Neural cell (in vitro differentiated cells): Measurements from ENCODE around the gene MAP2K1. TPM values are rescaled to one million over a fixed set of nuclear protein-coding genes. Genes with fewer than 3 reads are reported as not detected.

Source experiments
- H2AFZ ChIP-seq: fragments of 200-600, 300-800 bp; sonication (generic), shearing (Covaris generic); 2 replicates; pipeline ENCODE4 v1.6.0; 2014; ENCODE audit warnings: low read depth, mild to moderate bottlenecking, antibody characterized with exemption, low read length, moderate library complexity
- H3F3A ChIP-seq: fragments of 200-600 bp; shearing (Covaris generic); 2 replicates; pipeline ENCODE4 v1.6.1; 2016; ENCODE audit warnings: mild to moderate bottlenecking, moderate library complexity, mixed read lengths, antibody characterized with exemption, low read length; ENCODE audit not compliant: insufficient read depth, poor library complexity, severe bottlenecking
- H3K27ac ChIP-seq: fragments of 200-600, 300-800 bp; sonication (generic), shearing (Covaris generic); 2 replicates; pipeline ENCODE4 v1.5.1; 2014; ENCODE audit warnings: mild to moderate bottlenecking, low read length, moderate library complexity
- H3K27me3 ChIP-seq: fragments of 300-800, 200-600 bp; sonication (generic), shearing (Covaris generic); 2 replicates; pipeline ENCODE4 v1.6.0; 2014; ENCODE audit warnings: mild to moderate bottlenecking, low read depth, low read length, moderate library complexity; ENCODE audit not compliant: insufficient read depth
- H3K36me3 ChIP-seq: fragments of 300-800, 200-600 bp; sonication (generic), shearing (Covaris generic); 2 replicates; pipeline ENCODE4 v1.5.1; 2014; ENCODE audit warnings: mild to moderate bottlenecking, antibody characterized with exemption, low read length, moderate library complexity; ENCODE audit not compliant: insufficient read depth
- H3K4me2 ChIP-seq: fragments of 300-800, 200-600 bp; sonication (generic), shearing (Covaris generic); 2 replicates; pipeline ENCODE4 v1.6.0; 2014; ENCODE audit warnings: mild to moderate bottlenecking, low read length
- H3K4me3 ChIP-seq: fragments of 300-800, 200-600 bp; sonication (generic), shearing (Covaris generic); 2 replicates; pipeline ENCODE4 v1.5.1; 2014; ENCODE audit warnings: mild to moderate bottlenecking, low read length, moderate library complexity
- H3K79me2 ChIP-seq: fragments of 200-600 bp; shearing (Covaris generic); replicated peaks from 2 replicates; pipeline ENCODE4 v1.6.0; 2014; ENCODE audit warnings: mild to moderate bottlenecking, low read length, moderate library complexity; ENCODE audit not compliant: insufficient read depth
- H3K9ac ChIP-seq: fragments of 300-800, 200-600 bp; sonication (generic), shearing (Covaris generic); 2 replicates; pipeline ENCODE4 v1.6.1; 2016; ENCODE audit warnings: mild to moderate bottlenecking, low read length, mixed read lengths
- H3K9me2 ChIP-seq: fragments of 200-600 bp; shearing (Covaris generic); 2 replicates; pipeline ENCODE4 v1.6.1; 2016; ENCODE audit warnings: mild to moderate bottlenecking, low read length, mixed read lengths; ENCODE audit not compliant: insufficient read depth
- H3K9me3 ChIP-seq: fragments of 200-600, 300-800 bp; sonication (generic), shearing (Covaris generic); 2 replicates; pipeline ENCODE4 v1.6.1; 2016; ENCODE audit warnings: mild to moderate bottlenecking, mixed run types, low read length, moderate library complexity, mixed read lengths
- H4K20me1 ChIP-seq: fragments of 200-600 bp; shearing (Covaris generic); 2 replicates; pipeline ENCODE4 v1.6.1; 2016; ENCODE audit warnings: mild to moderate bottlenecking, mixed run types; ENCODE audit not compliant: insufficient read depth
- EP300 ChIP-seq: fragments of 450-650 bp; conservative IDR thresholded peaks from 2 replicates; pipeline ENCODE4 v1.6.1; 2014; ENCODE audit warnings: antibody characterized with exemption, mild to moderate bottlenecking, moderate library complexity; ENCODE audit not compliant: poor library complexity, severe bottlenecking
- EZH2 ChIP-seq: fragments of 200-600, 300-800 bp; shearing (Covaris generic), sonication (generic); IDR thresholded peaks from 2 replicates; pipeline ENCODE4 v1.6.1; 2014; ENCODE audit warnings: antibody characterized with exemption, low read length, borderline replicate concordance, mild to moderate bottlenecking; ENCODE audit not compliant: insufficient read depth, poor library complexity, severe bottlenecking
- MXI1 ChIP-seq: fragments of 450-650 bp; conservative IDR thresholded peaks from 2 replicates; pipeline ENCODE4 v1.6.1; 2014; ENCODE audit warnings: antibody characterized with exemption, mild to moderate bottlenecking; ENCODE audit not compliant: poor library complexity, severe bottlenecking
- POLR2AphosphoS5 ChIP-seq: IDR thresholded peaks from 2 replicates; pipeline ENCODE4 v1.6.1; 2012
- RAD21 ChIP-seq: fragments of 450-650 bp; conservative IDR thresholded peaks from 2 replicates; pipeline ENCODE4 v1.6.1; 2014; ENCODE audit warnings: antibody characterized with exemption, mild to moderate bottlenecking, moderate library complexity
- REST ChIP-seq: IDR thresholded peaks from 2 replicates; pipeline ENCODE4 v1.6.1; 2012; ENCODE audit warnings: borderline replicate concordance
- SMC3 ChIP-seq: fragments of 450-650 bp; conservative IDR thresholded peaks from 2 replicates; pipeline ENCODE4 v1.6.1; 2014; ENCODE audit warnings: antibody characterized with exemption, mild to moderate bottlenecking, moderate library complexity; ENCODE audit not compliant: poor library complexity
- TAF1 ChIP-seq: IDR thresholded peaks from 2 replicates; pipeline ENCODE4 v1.6.1; 2012; ENCODE audit warnings: low read depth
- polyA plus RNA-seq: library from polyadenylated mRNA; depleted of rRNA; stranded (reverse); fragments of >200 nt; gene quantifications from 2 replicates; pipeline ENCODE4 v1.2.3, GENCODE V29; 2014
- TF ChIP-seq, protein P1 (sequence below): fragments of 450-650 bp; IDR thresholded peaks from 2 replicates; pipeline ENCODE4 v1.5.1; 2014; ENCODE audit warnings: antibody characterized with exemption, mild to moderate bottlenecking, moderate library complexity; ENCODE audit not compliant: poor library complexity, severe bottlenecking

Gene MAP2K1
- polyA plus RNA-seq, 1 donor from 2014 or later = 24.7 TPM

DNA sequence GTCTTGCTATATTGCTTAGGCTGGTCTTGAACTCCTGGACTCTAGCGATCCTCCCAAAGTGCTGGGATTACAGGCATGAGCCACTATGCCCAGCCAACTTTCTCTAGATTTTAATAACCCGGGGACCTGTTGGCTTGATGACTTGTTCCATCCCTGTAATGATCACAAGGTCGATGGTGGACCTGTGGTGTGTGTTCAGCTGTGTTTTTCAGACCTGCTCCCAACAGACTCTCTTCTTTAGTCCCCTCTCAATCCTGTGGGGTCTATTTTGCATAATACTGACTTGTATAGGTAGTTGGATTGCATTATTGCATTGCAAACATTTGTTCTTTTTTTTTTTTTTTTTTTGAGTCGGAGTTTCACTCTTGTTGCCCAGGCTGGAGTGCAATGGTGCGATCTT is 1.9 kb downstream of the MAP2K1 start:
- H3K27ac ChIP-seq = no peak overlapping the region
- peak overlapping the region; percentile 92 for H3K4me3 ChIP-seq
- no peak overlapping the region for H3K4me2 ChIP-seq
- H3K9ac ChIP-seq = no peak overlapping the region
- TF ChIP-seq, protein P1, sequence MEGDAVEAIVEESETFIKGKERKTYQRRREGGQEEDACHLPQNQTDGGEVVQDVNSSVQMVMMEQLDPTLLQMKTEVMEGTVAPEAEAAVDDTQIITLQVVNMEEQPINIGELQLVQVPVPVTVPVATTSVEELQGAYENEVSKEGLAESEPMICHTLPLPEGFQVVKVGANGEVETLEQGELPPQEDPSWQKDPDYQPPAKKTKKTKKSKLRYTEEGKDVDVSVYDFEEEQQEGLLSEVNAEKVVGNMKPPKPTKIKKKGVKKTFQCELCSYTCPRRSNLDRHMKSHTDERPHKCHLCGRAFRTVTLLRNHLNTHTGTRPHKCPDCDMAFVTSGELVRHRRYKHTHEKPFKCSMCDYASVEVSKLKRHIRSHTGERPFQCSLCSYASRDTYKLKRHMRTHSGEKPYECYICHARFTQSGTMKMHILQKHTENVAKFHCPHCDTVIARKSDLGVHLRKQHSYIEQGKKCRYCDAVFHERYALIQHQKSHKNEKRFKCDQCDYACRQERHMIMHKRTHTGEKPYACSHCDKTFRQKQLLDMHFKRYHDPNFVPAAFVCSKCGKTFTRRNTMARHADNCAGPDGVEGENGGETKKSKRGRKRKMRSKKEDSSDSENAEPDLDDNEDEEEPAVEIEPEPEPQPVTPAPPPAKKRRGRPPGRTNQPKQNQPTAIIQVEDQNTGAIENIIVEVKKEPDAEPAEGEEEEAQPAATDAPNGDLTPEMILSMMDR = no peak
- TF ChIP-seq EZH2 (no peak), MXI1 (no peak), EP300 (no peak), TAF1 (no peak), REST (no peak), SMC3 (no peak), RAD21 (no peak), POLR2AphosphoS5 (no peak)
- H3K27me3 ChIP-seq = no peaks in the 10 kb centered on the region
- no peaks in the 10 kb centered on the region for H3F3A ChIP-seq
- peaks cover 32% of the 10 kb centered on the region for H3K79me2 ChIP-seq
- H3K36me3 ChIP-seq = no peaks in the 10 kb centered on the region
- H3K9me2 ChIP-seq = no peaks in the 10 kb centered on the region
- no peaks in the 10 kb centered on the region for H3K9me3 ChIP-seq
- no peak overlapping the region for H2AFZ ChIP-seq
- H4K20me1 ChIP-seq = no peaks in the 10 kb centered on the region

DNA sequence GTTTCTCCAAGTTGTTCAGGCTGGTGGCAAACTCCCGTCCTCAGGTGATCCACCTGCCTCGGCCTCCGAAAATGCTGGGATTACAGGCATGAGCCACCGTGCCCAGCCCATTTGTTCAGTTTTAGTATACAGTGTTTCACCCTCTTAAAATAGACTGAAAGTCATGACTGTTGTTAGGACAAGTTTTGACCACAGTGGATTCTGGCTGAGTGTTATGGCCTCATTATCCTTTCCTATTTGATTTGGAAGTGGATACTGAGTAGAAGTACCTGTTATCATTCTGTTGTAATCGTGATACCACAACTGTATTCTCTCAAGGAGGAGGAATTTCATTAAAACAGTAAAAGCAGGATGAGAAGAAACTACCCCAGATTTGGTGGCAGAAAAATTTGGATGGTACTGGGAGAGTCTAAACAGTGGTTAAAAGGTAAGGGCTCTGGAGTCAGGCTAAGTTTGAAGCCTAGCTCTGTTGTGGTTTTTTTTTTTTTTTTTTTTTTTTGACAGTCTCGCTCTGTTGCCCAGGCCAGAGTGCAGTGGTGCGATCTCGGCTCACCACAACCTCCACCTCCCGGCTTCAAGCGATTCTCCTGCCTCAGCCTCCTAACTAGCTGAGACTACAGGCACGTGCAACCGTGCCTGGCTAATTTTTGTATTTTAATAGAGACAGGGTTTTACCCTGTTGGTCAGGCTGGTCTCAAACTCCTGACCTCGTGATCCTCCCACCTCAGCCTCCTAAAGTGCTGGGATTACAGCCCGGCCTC is 2.6 kb downstream of the MAP2K1 start:
- no peak overlapping the region for H3K27ac ChIP-seq
- no peaks in the 10 kb centered on the region for H3K27me3 ChIP-seq
- peaks cover 32% of the 10 kb centered on the region for H3K79me2 ChIP-seq
- H2AFZ ChIP-seq = no peak overlapping the region
- TF ChIP-seq EZH2 (no peak), MXI1 (no peak), POLR2AphosphoS5 (no peak), TAF1 (no peak), REST (no peak), SMC3 (no peak), EP300 (no peak), RAD21 (no peak)
- TF ChIP-seq, protein P1 = no peak
- no peaks in the 10 kb centered on the region for H3K9me3 ChIP-seq
- H4K20me1 ChIP-seq = no peaks in the 10 kb centered on the region
- H3K9me2 ChIP-seq = no peaks in the 10 kb centered on the region
- no peaks in the 10 kb centered on the region for H3K36me3 ChIP-seq
- H3F3A ChIP-seq = no peaks in the 10 kb centered on the region
- no peak overlapping the region for H3K4me3 ChIP-seq
- H3K4me2 ChIP-seq = no peak overlapping the region
- H3K9ac ChIP-seq = no peak overlapping the region
